ENCODE data around the gene SCARB1.

DNA sequence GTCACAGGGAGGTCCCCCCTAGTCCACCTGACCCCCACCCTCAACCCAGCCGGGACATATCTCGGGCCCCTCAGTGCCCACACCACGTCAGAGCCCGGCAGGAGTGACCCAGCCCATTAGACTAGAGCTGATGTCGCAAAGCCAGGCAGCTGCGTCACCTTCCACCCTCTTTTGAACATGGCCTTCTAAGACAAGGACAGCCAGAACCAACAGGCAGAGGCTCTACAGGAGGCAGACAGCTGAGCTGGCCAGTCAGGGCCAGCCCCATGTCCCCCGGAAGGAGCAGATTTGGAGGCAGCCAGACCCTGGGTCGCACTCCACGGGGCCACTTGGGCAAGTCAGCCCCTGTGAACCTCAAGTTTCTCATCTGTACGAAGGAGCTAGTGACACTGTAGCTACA lies 44.1 kb downstream of the SCARB1 start:
- TF ChIP-seq POLR2A (IDR thresholded peaks at IDR 0.05; ENCODE audit: low read depth): no peak
- TF ChIP-seq, protein P1, sequence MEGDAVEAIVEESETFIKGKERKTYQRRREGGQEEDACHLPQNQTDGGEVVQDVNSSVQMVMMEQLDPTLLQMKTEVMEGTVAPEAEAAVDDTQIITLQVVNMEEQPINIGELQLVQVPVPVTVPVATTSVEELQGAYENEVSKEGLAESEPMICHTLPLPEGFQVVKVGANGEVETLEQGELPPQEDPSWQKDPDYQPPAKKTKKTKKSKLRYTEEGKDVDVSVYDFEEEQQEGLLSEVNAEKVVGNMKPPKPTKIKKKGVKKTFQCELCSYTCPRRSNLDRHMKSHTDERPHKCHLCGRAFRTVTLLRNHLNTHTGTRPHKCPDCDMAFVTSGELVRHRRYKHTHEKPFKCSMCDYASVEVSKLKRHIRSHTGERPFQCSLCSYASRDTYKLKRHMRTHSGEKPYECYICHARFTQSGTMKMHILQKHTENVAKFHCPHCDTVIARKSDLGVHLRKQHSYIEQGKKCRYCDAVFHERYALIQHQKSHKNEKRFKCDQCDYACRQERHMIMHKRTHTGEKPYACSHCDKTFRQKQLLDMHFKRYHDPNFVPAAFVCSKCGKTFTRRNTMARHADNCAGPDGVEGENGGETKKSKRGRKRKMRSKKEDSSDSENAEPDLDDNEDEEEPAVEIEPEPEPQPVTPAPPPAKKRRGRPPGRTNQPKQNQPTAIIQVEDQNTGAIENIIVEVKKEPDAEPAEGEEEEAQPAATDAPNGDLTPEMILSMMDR (IDR thresholded peaks at IDR 0.05): no peak
- TF ChIP-seq POLR2AphosphoS5 (IDR thresholded peaks at IDR 0.05): no peak
- TF ChIP-seq EP300 (IDR thresholded peaks at IDR 0.05): no peak

Data from esophagus muscularis mucosa (tissue), 4 donors.